SH-SY5Y (cell line): Measurements from ENCODE around the gene TRIM7.
A peak's percentile ranks its signal among the peaks of the same experiment; 100 is the strongest.

Experiments used
- GATA2 ChIP-seq: IDR thresholded peaks from 2 replicates; pipeline ENCODE4 v1.6.1; 2011; ENCODE audit warnings: mild to moderate bottlenecking, low read depth, low read length
- GATA3 ChIP-seq: IDR thresholded peaks from 2 replicates; pipeline ENCODE4 v1.6.1; 2011; ENCODE audit warnings: low read depth, mild to moderate bottlenecking, low read length, moderate library complexity

The TRIM7 gene

GRCh38 chr5:181184845-181185216 is 20.2 kb downstream of the TRIM7 start:
- TF ChIP-seq GATA2: no peak
- TF ChIP-seq GATA3: no peak

- TF ChIP-seq GATA3: no peak
- TF ChIP-seq GATA2: no peak
Observed at GRCh38 chr5:181182651-181183050, 22.3 kb downstream of the TRIM7 start.

DNA sequence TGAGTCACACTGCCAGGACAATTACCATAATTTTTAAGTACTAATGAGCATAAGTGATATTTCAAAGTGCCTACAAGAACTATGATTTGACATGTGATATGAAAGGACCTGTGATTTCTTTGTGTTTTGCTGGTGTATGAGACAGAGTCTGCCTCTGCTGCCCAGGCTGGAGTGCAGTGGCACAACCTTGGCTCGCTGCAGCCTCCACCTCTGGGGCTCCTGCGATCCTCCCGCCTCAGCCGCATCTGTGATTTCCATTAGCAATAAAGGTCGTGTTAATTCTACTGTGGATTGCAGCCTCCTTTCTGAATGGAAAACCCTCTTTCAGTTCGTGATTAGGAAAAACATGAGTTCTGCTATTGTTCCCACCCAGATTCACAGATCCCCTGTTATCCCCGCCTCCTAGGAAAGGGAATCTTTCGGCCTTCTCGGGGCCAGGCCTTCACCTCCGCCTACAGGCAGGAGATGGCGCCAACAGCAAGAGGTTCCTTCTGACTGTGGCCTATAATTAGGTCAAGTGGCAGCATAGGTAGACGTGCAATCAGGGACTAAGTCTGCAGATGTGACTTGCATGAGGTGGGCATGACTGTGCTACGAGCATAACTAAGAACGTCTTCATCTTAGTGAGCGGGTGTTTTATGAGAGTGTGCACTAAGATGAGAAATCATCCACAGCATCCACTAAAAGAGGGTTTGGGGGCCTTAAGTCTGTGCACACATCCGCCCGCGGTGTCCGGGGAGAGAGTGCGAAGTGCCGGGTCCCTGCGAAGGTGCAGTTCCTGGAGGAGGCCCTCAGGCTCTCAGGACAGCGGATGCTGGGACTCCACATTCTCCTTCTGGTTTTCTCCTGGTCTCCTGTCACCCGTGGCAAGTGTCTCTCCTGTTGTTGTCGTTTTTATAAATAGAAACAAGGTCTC is 23.1 kb downstream of the TRIM7 start:
- no peak for TF ChIP-seq GATA3
- no peak for TF ChIP-seq GATA2

- TF ChIP-seq GATA2 (no peak), GATA3 (no peak)
Observed at GRCh38 chr5:181176254-181176952, 28.6 kb downstream of the TRIM7 start.

GRCh38 chr5:181173420-181174342 is 31.3 kb downstream of the TRIM7 start:
- no peak for TF ChIP-seq GATA2

GRCh38 chr5:181173027-181173419 is 32.0 kb downstream of the TRIM7 start:
- TF ChIP-seq GATA3 (no peak), GATA2 (no peak)

- no peak for TF ChIP-seq GATA2
- TF ChIP-seq GATA3: no peak
Observed at GRCh38 chr5:181171782-181172181, 33.2 kb downstream of the TRIM7 start.

DNA sequence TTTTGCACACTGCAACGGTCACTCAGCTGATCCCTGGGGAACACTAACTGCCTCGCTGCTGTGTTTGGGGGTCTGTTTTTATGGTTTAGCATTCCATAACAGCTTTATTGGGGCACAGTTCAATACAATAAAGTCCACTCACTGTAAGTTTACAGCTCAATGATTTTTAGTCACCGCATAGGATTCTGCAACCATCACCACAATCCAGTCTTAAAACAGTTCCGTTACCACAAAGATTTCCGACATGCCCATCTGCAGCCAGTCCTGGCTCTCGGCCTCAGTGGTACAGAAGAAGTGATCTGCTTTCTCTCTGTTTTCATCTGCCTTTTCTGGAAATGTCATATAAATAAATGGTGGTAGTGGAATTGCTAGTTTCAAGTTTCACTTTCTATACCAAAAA is 34.0 kb downstream of the TRIM7 start:
- TF ChIP-seq GATA2 (no peak), GATA3 (no peak)

- no peak for TF ChIP-seq GATA3
- no peak for TF ChIP-seq GATA2
Observed at GRCh38 chr5:181170237-181170825, 34.7 kb downstream of the TRIM7 start.

- TF ChIP-seq GATA2 (no peak), GATA3 (no peak)
Observed at GRCh38 chr5:181168595-181169118, 36.3 kb downstream of the TRIM7 start.

DNA sequence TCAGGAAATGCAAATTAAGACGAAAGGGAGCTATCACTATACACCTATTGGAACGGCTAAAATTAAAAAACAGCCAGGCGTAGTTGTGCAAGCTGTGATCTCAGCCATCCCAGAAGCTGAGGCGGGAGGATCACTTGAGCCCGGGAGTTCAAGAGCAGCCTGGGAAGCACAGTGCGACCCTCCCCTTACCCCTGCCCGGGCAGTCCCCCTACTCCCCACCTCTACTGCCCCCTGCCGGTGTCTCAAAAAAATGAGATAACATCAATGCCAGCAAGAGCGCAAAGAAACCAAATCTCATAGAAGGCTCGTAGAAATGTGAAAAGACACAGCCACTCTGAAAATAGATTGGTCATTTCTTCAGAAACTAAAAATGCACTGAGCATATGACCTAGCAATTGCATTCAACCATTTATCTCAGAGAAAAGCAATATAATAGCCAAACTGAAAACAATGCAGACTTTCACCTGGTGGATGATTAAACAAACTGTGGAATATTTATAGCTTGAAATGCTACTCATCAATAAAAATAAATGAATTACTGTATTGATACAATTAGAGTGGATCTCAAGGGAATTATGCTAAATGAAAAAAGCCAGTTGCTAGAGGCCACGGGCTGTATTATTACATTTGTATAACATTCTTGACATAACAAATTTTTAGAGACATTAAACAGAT is 37.0 kb downstream of the TRIM7 start:
- TF ChIP-seq GATA3: peak; percentile 80
- TF ChIP-seq GATA2: peak; percentile 90

- no peak for TF ChIP-seq GATA2
- no peak for TF ChIP-seq GATA3
Observed at GRCh38 chr5:181166812-181167733, 37.9 kb downstream of the TRIM7 start.
